ENCODE results near the gene MGARP.

The MGARP gene

GRCh38 chr4:139301821-139302611 lies 22.0 kb upstream of the MGARP start, which contains the start of gene NDUFC1:
Gene NDUFC1, minus strand, starts transcription at chr4:139302477. Its CDS starts 6,679 bp downstream, at chr4:139295798.
- peak; percentile 55 for DNase-seq (ENCODE audit: low spot score)
- TF ChIP-seq CTCF (IDR thresholded peaks at IDR 0.05; ENCODE audit: extremely low read depth, insufficient read depth, missing control alignments): no peak
- in situ Hi-C loops (cut with MboI; ENCODE audit: low pct_unique_long_range_greater_than_20kb, low sequenced_read_pairs, unreplicated experiment): no loop called here

GRCh38 chr4:139301113-139301820 lies 21.2 kb upstream of the MGARP start, which contains the start of gene NAA15:
Gene NAA15, plus strand, starts transcription at chr4:139301505. Its CDS starts 273 bp downstream, at chr4:139301778.
- peak; percentile 91 for DNase-seq (ENCODE audit: low spot score)
- in situ Hi-C loops (cut with MboI; ENCODE audit: low pct_unique_long_range_greater_than_20kb, low sequenced_read_pairs, unreplicated experiment): no loop called here
- no peak for TF ChIP-seq CTCF (IDR thresholded peaks at IDR 0.05; ENCODE audit: extremely low read depth, insufficient read depth, missing control alignments)

GRCh38 chr4:139300431-139301112 lies 20.5 kb upstream of the MGARP start:
- no peak for TF ChIP-seq CTCF (IDR thresholded peaks at IDR 0.05; ENCODE audit: extremely low read depth, insufficient read depth, missing control alignments)
- in situ Hi-C loops (cut with MboI; ENCODE audit: low pct_unique_long_range_greater_than_20kb, low sequenced_read_pairs, unreplicated experiment): no loop called here
- no peak for DNase-seq (ENCODE audit: low spot score)

- in situ Hi-C loops (cut with MboI; ENCODE audit: low pct_unique_long_range_greater_than_20kb, low sequenced_read_pairs, unreplicated experiment): no loop called here
- no peak for TF ChIP-seq CTCF (IDR thresholded peaks at IDR 0.05; ENCODE audit: extremely low read depth, insufficient read depth, missing control alignments)
- DNase-seq (ENCODE audit: low spot score): no peak
Observed at GRCh38 chr4:139299536-139299935, 19.5 kb upstream of the MGARP start.

GRCh38 chr4:139297001-139297410 lies 17.0 kb upstream of the MGARP start:
- in situ Hi-C loops (cut with MboI; ENCODE audit: low pct_unique_long_range_greater_than_20kb, low sequenced_read_pairs, unreplicated experiment): no loop called here
- DNase-seq (ENCODE audit: low spot score): peak; percentile 30
- no peak for TF ChIP-seq CTCF (IDR thresholded peaks at IDR 0.05; ENCODE audit: extremely low read depth, insufficient read depth, missing control alignments)

GRCh38 chr4:139295942-139296299 lies 15.9 kb upstream of the MGARP start:
- no peak for TF ChIP-seq CTCF (IDR thresholded peaks at IDR 0.05; ENCODE audit: extremely low read depth, insufficient read depth, missing control alignments)
- DNase-seq (ENCODE audit: low spot score): no peak
- in situ Hi-C loops (cut with MboI; ENCODE audit: low pct_unique_long_range_greater_than_20kb, low sequenced_read_pairs, unreplicated experiment): no loop called here
